ENCODE data around the gene SUN5.

Gene SUN5

DNA sequence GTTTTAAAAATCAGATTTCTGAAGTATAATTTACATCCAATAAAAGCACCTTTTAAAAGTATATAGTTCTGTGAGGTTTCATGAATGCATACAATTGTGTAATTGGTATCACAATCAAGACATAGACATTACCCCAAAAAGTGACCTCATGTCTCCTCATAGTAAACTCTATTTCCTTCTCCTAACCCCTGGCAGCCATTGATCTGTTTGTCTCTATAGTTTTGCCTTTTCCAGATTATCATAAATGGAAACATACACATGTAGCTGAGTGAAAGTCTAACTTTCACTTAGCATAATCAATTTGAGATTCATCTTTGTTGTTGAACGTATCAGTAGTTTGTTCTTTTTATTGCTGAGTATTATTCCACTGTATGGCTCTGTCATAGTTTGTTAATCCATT, 57.6 kb downstream of the SUN5 start:
- TF ChIP-seq JUND (IDR thresholded peaks at IDR 0.05; ENCODE audit: low read depth), result no peak
- DNase-seq (ENCODE audit: low read depth in 1 of 2, low spot score in 1 of 2), result no peak
- in situ Hi-C loops (cut with HindIII; ENCODE audit: low pct_unique_long_range_greater_than_20kb, low sequenced_read_pairs), result no loop called here

DNA sequence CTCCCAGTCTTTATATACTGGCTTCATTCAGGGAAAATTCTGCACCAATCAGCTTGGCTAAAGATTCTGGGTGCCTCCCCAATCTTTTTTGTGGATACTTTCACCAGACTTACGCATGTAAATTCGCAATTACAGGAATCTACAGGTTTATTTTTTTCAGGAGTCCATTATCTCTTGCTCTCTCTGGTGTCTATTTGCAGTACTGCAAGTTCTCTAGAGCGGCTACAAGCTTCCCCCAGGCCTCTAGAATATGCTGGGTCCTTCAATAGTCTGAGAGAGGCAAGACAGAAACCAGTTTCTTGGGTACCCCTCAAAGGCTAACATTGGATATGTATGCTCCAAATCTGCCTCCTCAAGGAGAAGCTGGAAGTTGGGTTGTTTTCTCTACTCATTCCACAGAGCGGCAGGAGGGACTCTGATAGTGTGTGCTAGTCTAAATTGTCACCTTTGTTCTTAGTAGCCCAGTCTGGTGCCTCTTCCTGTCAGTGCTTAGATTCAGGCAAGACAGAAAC, 58.5 kb downstream of the SUN5 start:
- peak; percentile 55 to 63 for DNase-seq (ENCODE audit: low read depth in 1 of 2, low spot score in 1 of 2)
- no peak for TF ChIP-seq JUND (IDR thresholded peaks at IDR 0.05; ENCODE audit: low read depth)
- in situ Hi-C loops (cut with HindIII; ENCODE audit: low pct_unique_long_range_greater_than_20kb, low sequenced_read_pairs), result no loop called here

GRCh38 chr20:32943490-32944052, 60.7 kb downstream of the SUN5 start:
- no peak for TF ChIP-seq JUND (IDR thresholded peaks at IDR 0.05; ENCODE audit: low read depth)
- DNase-seq (ENCODE audit: low read depth in 1 of 2, low spot score in 1 of 2), result no peak
- in situ Hi-C loops (cut with HindIII; ENCODE audit: low pct_unique_long_range_greater_than_20kb, low sequenced_read_pairs), result no loop called here

GRCh38 chr20:32941155-32941885, 62.9 kb downstream of the SUN5 start:
- DNase-seq (ENCODE audit: low read depth in 1 of 2, low spot score in 1 of 2), result no peak
- TF ChIP-seq JUND (IDR thresholded peaks at IDR 0.05; ENCODE audit: low read depth), result no peak
- in situ Hi-C loops (cut with HindIII; ENCODE audit: low pct_unique_long_range_greater_than_20kb, low sequenced_read_pairs), result no loop called here

DNA sequence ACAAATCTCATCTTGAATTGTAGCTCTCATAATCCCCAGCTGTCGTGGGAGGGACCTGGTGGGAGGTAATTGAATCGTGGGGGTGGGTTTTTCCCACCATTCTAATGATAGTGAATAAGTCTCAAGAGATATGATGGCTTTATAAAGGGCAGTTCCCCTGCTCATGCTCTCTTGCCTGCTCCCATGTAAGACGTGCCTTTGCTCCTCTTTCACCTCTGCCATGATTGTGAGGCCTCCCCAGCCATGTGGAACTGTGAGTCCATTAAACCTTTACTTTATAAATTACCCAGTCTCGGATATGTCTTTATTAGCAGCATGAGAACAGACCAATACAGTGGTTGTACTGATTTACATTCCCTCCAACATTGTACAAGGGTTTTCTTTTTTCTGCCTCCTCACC, 69.7 kb downstream of the SUN5 start:
- in situ Hi-C loops (cut with HindIII; ENCODE audit: low pct_unique_long_range_greater_than_20kb, low sequenced_read_pairs), result no loop called here
- no peak for TF ChIP-seq JUND (IDR thresholded peaks at IDR 0.05; ENCODE audit: low read depth)
- no peak for DNase-seq (ENCODE audit: low read depth in 1 of 2, low spot score in 1 of 2)

Data from T47D (cell line).